Measurements from ENCODE around the gene OR8I2.

GRCh38 chr11:56066980-56067379, 26.1 kb upstream of the OR8I2 start:
- TF ChIP-seq TAF1 (conservative IDR thresholded peaks at IDR 0.05) (no peak), CTCF (IDR thresholded peaks at IDR 0.05; ENCODE audit: low read depth, low read length, missing input control) (no peak), FOXA2 (IDR thresholded peaks at IDR 0.05) (no peak), GABPA (IDR thresholded peaks at IDR 0.05 in 1 of 2, conservative IDR thresholded peaks at IDR 0.05 in 1 of 2) (no peak), SP1 (IDR thresholded peaks at IDR 0.05) (no peak), REST (IDR thresholded peaks at IDR 0.05) (no peak), FOXA1 (IDR thresholded peaks at IDR 0.05) (no peak), RXRA (IDR thresholded peaks at IDR 0.05) (no peak), JUND (IDR thresholded peaks at IDR 0.05) (no peak), EGR1 (IDR thresholded peaks at IDR 0.05; ENCODE audit: low read depth in 2 of 2) (no peak), MAX (IDR thresholded peaks at IDR 0.05) (no peak)

All from liver (tissue), 3 donors.